GM23338 (cell line): ENCODE results near the gene ITPRIP. TPM values are rescaled to one million over a fixed set of nuclear protein-coding genes. Genes with fewer than 3 reads are reported as not detected.

Experiments
- ATAC-seq: fragments of 200-7000 bp; cut with Tn5 transposase; 3 replicates; pipeline ENCODE4 v1.9.1; 2020
- DNase-seq: peaks from one replicate; pipeline ENCODE4 v3.0.0-alpha.2; 2015; ENCODE audit warnings: low spot score
- H2AFZ ChIP-seq: fragments of 200-600 bp; sonication (generic); 2 replicates; pipeline ENCODE4 v1.8.0; 2016; ENCODE audit warnings: antibody characterized with exemption, mild to moderate bottlenecking, moderate library complexity
- H3F3A ChIP-seq: fragments of 200-600 bp; sonication (generic); replicated peaks from 2 replicates; pipeline ENCODE4 v1.8.0; 2017; ENCODE audit warnings: antibody characterized with exemption, mixed run types, low read depth
- H3K27ac ChIP-seq: fragments of 200-600 bp; sonication (generic); 2 replicates; pipeline ENCODE4 v1.6.1; 2016; ENCODE audit warnings: low read depth
- H3K27me3 ChIP-seq: fragments of 200-600 bp; sonication (generic); 2 replicates; pipeline ENCODE4 v1.8.0; 2016; ENCODE audit warnings: mild to moderate bottlenecking, mixed run types, moderate library complexity; ENCODE audit not compliant: insufficient read depth
- H3K36me3 ChIP-seq: fragments of 200-600 bp; sonication (generic); 2 replicates; pipeline ENCODE4 v1.8.0; 2016; ENCODE audit warnings: mild to moderate bottlenecking; ENCODE audit not compliant: insufficient read depth
- H3K4me1 ChIP-seq: fragments of 200-600 bp; sonication (generic); 2 replicates; pipeline ENCODE4 v1.8.0; 2016; ENCODE audit warnings: mild to moderate bottlenecking, moderate library complexity; ENCODE audit not compliant: insufficient read depth
- H3K4me2 ChIP-seq: fragments of 200-600 bp; sonication (generic); 2 replicates; pipeline ENCODE4 v1.7.1; 2017; ENCODE audit warnings: mixed run types
- H3K4me3 ChIP-seq: fragments of 200-600 bp; sonication (generic); 2 replicates; pipeline ENCODE4 v1.6.1; 2016; ENCODE audit warnings: mixed run types
- H3K79me2 ChIP-seq: fragments of 200-600 bp; sonication (generic); replicated peaks from 2 replicates; pipeline ENCODE4 v1.8.0; 2017; ENCODE audit warnings: mild to moderate bottlenecking; ENCODE audit not compliant: insufficient read depth
- H3K9me2 ChIP-seq: fragments of 200-600 bp; sonication (generic); 2 replicates; pipeline ENCODE4 v1.8.0; 2017; ENCODE audit not compliant: insufficient read depth
- H4K20me1 ChIP-seq: fragments of 200-600 bp; sonication (generic); replicated peaks from 2 replicates; pipeline ENCODE4 v1.8.0; 2017; ENCODE audit warnings: mild to moderate bottlenecking; ENCODE audit not compliant: insufficient read depth
- H3K27ac Mint-ChIP-seq: 2 replicates; pipeline ENCODE4 v1.8.0; 2020; ENCODE audit warnings: inconsistent platforms, mild to moderate bottlenecking, moderate library complexity, mixed read lengths
- H3K27me3 Mint-ChIP-seq: 3 replicates; pipeline ENCODE4 v1.8.0; 2022; ENCODE audit warnings: low read depth, mild to moderate bottlenecking, moderate library complexity, mixed read lengths, inconsistent platforms; ENCODE audit not compliant: insufficient read depth, poor library complexity
- H3K36me3 Mint-ChIP-seq: 3 replicates; pipeline ENCODE4 v1.8.0; 2021; ENCODE audit warnings: low read depth, mild to moderate bottlenecking, inconsistent platforms, moderate library complexity, mixed read lengths
- H3K4me1 Mint-ChIP-seq: 3 replicates; pipeline ENCODE4 v1.8.0; 2020; ENCODE audit warnings: mild to moderate bottlenecking, inconsistent platforms, mixed read lengths
- H3K4me3 Mint-ChIP-seq: 3 replicates; pipeline ENCODE4 v1.8.0; 2021; ENCODE audit warnings: moderate library complexity, mild to moderate bottlenecking, inconsistent platforms, mixed read lengths
- H3K9me3 Mint-ChIP-seq: 3 replicates; pipeline ENCODE4 v1.8.0; 2020; ENCODE audit warnings: moderate library complexity, mild to moderate bottlenecking, inconsistent platforms, mixed read lengths
- CREB1 ChIP-seq: fragments of 250-450 bp; sonication (Bioruptor Pico); IDR thresholded peaks from 2 replicates; pipeline ENCODE4 v1.5.0; 2020; ENCODE audit warnings: low read depth, mild to moderate bottlenecking, moderate library complexity
- CTCF ChIP-seq, 2 experiments: fragments of 200-600 bp in 1 of 2; sonication (generic) in 1 of 2; conservative IDR thresholded peaks; 2 replicates each; pipeline versions ENCODE4 v1.5.1 to v1.6.1; 2016 to 2017; ENCODE audit warnings: antibody characterized with exemption in 2 of 2, low read depth in 2 of 2, mild to moderate bottlenecking in 2 of 2, moderate library complexity in 1 of 2
- ETS1 ChIP-seq: IDR thresholded peaks from 2 replicates; pipeline ENCODE4 v1.6.1; 2016; ENCODE audit warnings: antibody characterized with exemption
- JUNB ChIP-seq: IDR thresholded peaks from one replicate; pipeline ENCODE4 v1.6.1; 2016; ENCODE audit warnings: antibody characterized with exemption; ENCODE audit not compliant: unreplicated experiment
- NANOG ChIP-seq: IDR thresholded peaks from 2 replicates; pipeline ENCODE4 v1.6.1; 2016; ENCODE audit warnings: antibody characterized with exemption, borderline replicate concordance
- POLR2AphosphoS5 ChIP-seq: IDR thresholded peaks from 2 replicates; pipeline ENCODE4 v1.6.1; 2016; ENCODE audit warnings: antibody characterized with exemption, low read depth
- REST ChIP-seq: IDR thresholded peaks from one replicate; pipeline ENCODE4 v1.6.1; 2018; ENCODE audit warnings: antibody characterized with exemption; ENCODE audit not compliant: unreplicated experiment
- STAT1 ChIP-seq: IDR thresholded peaks from one replicate; pipeline ENCODE4 v1.6.1; 2016; ENCODE audit warnings: antibody characterized with exemption; ENCODE audit not compliant: unreplicated experiment
- ZNF114 ChIP-seq: fragments of 250-450 bp; sonication (Bioruptor Pico); IDR thresholded peaks from 2 replicates; pipeline ENCODE4 v1.5.0; 2020; ENCODE audit warnings: mild to moderate bottlenecking, moderate library complexity
- polyA plus RNA-seq: library from polyadenylated mRNA; unstranded; fragments of >200 nt; fragmentation: Nextera tagmentation; extraction: Ambion mirVana; gene quantifications from 2 replicates; pipeline ENCODE4 v1.2.1, GENCODE V29; 2016
- total RNA-seq: library from RNA; depleted of rRNA; stranded (reverse); fragments of >200 nt; shearing (Covaris generic); gene quantifications from 2 replicates; pipeline ENCODE4 v1.2.3, GENCODE V29; 2014

Gene ITPRIP
- total and polyA plus RNA-seq, 2 experiments from 2014 or later: 6.9 to 15.2 TPM

- H2AFZ ChIP-seq: peak overlapping the region; percentile 77; the same call in 1 of the 2 replicates
- H3K27ac Mint-ChIP-seq: no peak overlapping the region
- 0 out of 3 replicates have a peak, but pooled peaks cover 4% of the 10 kb centered on the region for H3K36me3 Mint-ChIP-seq
- peaks cover 12% of the 10 kb centered on the region for H3K27me3 Mint-ChIP-seq
- H3K36me3 ChIP-seq: no peaks in the 10 kb centered on the region
- H3K4me1 Mint-ChIP-seq: peaks cover 17% of the 10 kb centered on the region; the same call in 2 of the 3 replicates
- peak overlapping the region; percentile 88; the same call in 2 of the 3 replicates for H3K4me3 Mint-ChIP-seq
- peak overlapping the region; percentile 90 for H3K4me2 ChIP-seq
- H3K4me1 ChIP-seq: peaks cover 17% of the 10 kb centered on the region
- 0 out of 2 replicates have a peak, but pooled peaks cover 8% of the 10 kb centered on the region for H3K27me3 ChIP-seq
- H3K27ac ChIP-seq: no peak overlapping the region
- ATAC-seq (no peak), DNase-seq (no peak)
- peak overlapping the region; percentile 82 for H3K4me3 ChIP-seq
- H3K79me2 ChIP-seq: peaks cover 16% of the 10 kb centered on the region
- H4K20me1 ChIP-seq: no peaks in the 10 kb centered on the region
- H3F3A ChIP-seq: no peaks in the 10 kb centered on the region
- TF ChIP-seq STAT1 (no peak), REST (no peak), POLR2AphosphoS5 (no peak), NANOG (no peak), JUNB (no peak), CREB1 (CRISPR knock-in tag) (no peak), ETS1 (no peak)
- H3K9me3 Mint-ChIP-seq: no peaks in the 10 kb centered on the region
- no peaks in the 10 kb centered on the region for H3K9me2 ChIP-seq
Measured at GRCh38 chr10:104273899-104274575, 64.2 kb downstream of the ITPRIP start.

- Mint-ChIP-seq H3K27ac (no peak overlapping the region), H3K27me3 (peaks cover 15% of the 10 kb centered on the region), H3K4me1 (peaks cover 17% of the 10 kb centered on the region; the same call in 2 of the 3 replicates), H3K9me3 (no peaks in the 10 kb centered on the region), H3K36me3 (peaks cover 3% of the 10 kb centered on the region; the same call in 2 of the 3 replicates), H3K4me3 (no peak overlapping the region)
- no peak for DNase-seq
- Histone ChIP-seq H3K27ac (no peak overlapping the region), H3F3A (no peaks in the 10 kb centered on the region), H4K20me1 (no peaks in the 10 kb centered on the region), H3K4me1 (peaks cover 17% of the 10 kb centered on the region), H3K9me2 (no peaks in the 10 kb centered on the region), H3K36me3 (no peaks in the 10 kb centered on the region), H2AFZ (no peak overlapping the region), H3K4me2 (no peak overlapping the region), H3K4me3 (no peak overlapping the region), H3K79me2 (peaks cover 19% of the 10 kb centered on the region), H3K27me3 (0 out of 2 replicates have a peak, but pooled peaks cover 8% of the 10 kb centered on the region)
- no peak for ATAC-seq
- TF ChIP-seq ZNF114 (no peak), ETS1 (no peak), CTCF (conservative IDR thresholded peaks at IDR 0.05; ENCODE audit: low read depth in 2 of 2) (no peak)
Measured at GRCh38 chr10:104273286-104273685, 65.0 kb downstream of the ITPRIP start.
